Naive thymus-derived CD4-positive, alpha-beta T cell (primary cell): ENCODE results near the gene ARMC9. TPM values are rescaled to one million over a fixed set of nuclear protein-coding genes. Genes with fewer than 3 reads are reported as not detected.
A peak's percentile ranks its signal among the peaks of the same experiment; 100 is the strongest.

Experiments
- ATAC-seq: fragments of 150-1000 bp; cut with Tn5 transposase; 2 replicates; pipeline ENCODE4 v1.10.0; 2021; ENCODE audit warnings: mild to moderate bottlenecking, moderate library complexity
- CTCF ChIA-PET: fragments of 350-600 bp; sonication (Branson Sonifier 250); formaldehyde crosslinking; loops from one replicate; lab custom pipeline; 2021; ENCODE audit warnings: antibody characterized with exemption; lab: Charles Lee
- POLR2A ChIA-PET: fragments of 350-600 bp; sonication (Branson Sonifier 250); formaldehyde crosslinking; loops from one replicate; lab custom pipeline; 2021; ENCODE audit warnings: antibody characterized with exemption, inconsistent platforms; lab: Charles Lee
- DNase-seq, 9 donors: peaks; one replicate each; pipeline versions ENCODE4 v3.0.0 to v3.0.0-alpha.2; 2020 to 2022; ENCODE audit warnings: mixed read lengths in 1 of 9
- H3K27ac ChIP-seq: one replicate; pipeline ENCODE4 v1.7.0; 2013; ENCODE audit warnings: mild to moderate bottlenecking, low read depth, low read length, moderate library complexity
- H3K27me3 ChIP-seq, 2 donors: one replicate each; pipeline ENCODE4 v1.7.0; 2013; ENCODE audit warnings: low read length in 2 of 2, mild to moderate bottlenecking in 2 of 2, moderate library complexity in 2 of 2; ENCODE audit not compliant: control insufficient read depth in 2 of 2, insufficient read depth in 2 of 2
- H3K36me3 ChIP-seq, 3 experiments: 1 replicate in 2 of 3; 2 replicates in 1 of 3; pipeline ENCODE4 v1.7.0; 2013; ENCODE audit warnings: low read length in 3 of 3, mild to moderate bottlenecking in 3 of 3, moderate library complexity in 1 of 3; ENCODE audit not compliant: insufficient read depth in 3 of 3, control insufficient read depth in 2 of 3
- H3K4me1 ChIP-seq, 2 donors: one replicate each; pipeline ENCODE4 v1.7.0; 2013; ENCODE audit warnings: low read length in 2 of 2, mild to moderate bottlenecking in 2 of 2, moderate library complexity in 1 of 2; ENCODE audit not compliant: control insufficient read depth in 2 of 2, insufficient read depth in 2 of 2
- H3K4me3 ChIP-seq: 2 replicates; pipeline ENCODE4 v1.7.0; 2013; ENCODE audit warnings: mild to moderate bottlenecking, low read length
- H3K9me3 ChIP-seq, 3 experiments: 1 replicate in 2 of 3; 2 replicates in 1 of 3; pipeline ENCODE4 v1.7.0; 2013; ENCODE audit warnings: low read length in 3 of 3; ENCODE audit not compliant: control insufficient read depth in 2 of 3
- H3K27ac Mint-ChIP-seq, 9 donors: one replicate each; pipeline ENCODE4 v1.8.0; 2020 to 2022; ENCODE audit warnings: mixed read lengths in 9 of 9, mild to moderate bottlenecking in 8 of 9, moderate library complexity in 5 of 9, inconsistent platforms in 2 of 9
- H3K27me3 Mint-ChIP-seq, 5 donors: one replicate each; pipeline ENCODE4 v1.8.0; 2021 to 2022; ENCODE audit warnings: mixed read lengths in 5 of 5, mild to moderate bottlenecking in 1 of 5
- H3K36me3 Mint-ChIP-seq, 5 donors: one replicate each; pipeline ENCODE4 v1.8.0; 2020 to 2022; ENCODE audit warnings: mixed read lengths in 5 of 5, mild to moderate bottlenecking in 3 of 5, inconsistent platforms in 1 of 5
- H3K4me1 Mint-ChIP-seq, 7 donors: one replicate each; pipeline ENCODE4 v1.8.0; 2020 to 2022; ENCODE audit warnings: mixed read lengths in 7 of 7, mild to moderate bottlenecking in 3 of 7, inconsistent platforms in 1 of 7
- H3K4me3 Mint-ChIP-seq, 10 donors: one replicate each; pipeline ENCODE4 v1.8.0; 2020 to 2022; ENCODE audit warnings: mild to moderate bottlenecking in 10 of 10, mixed read lengths in 10 of 10, moderate library complexity in 6 of 10, inconsistent platforms in 2 of 10
- H3K9me3 Mint-ChIP-seq, 11 donors: one replicate each; pipeline ENCODE4 v1.8.0; 2020 to 2022; ENCODE audit warnings: mixed read lengths in 11 of 11, mild to moderate bottlenecking in 4 of 11, inconsistent platforms in 1 of 11, moderate library complexity in 1 of 11
- intact Hi-C, 2 donors: fragments of 100-400 bp; cut with micrococcal nuclease; formaldehyde crosslinking; loops; one replicate each; pipeline ENCODE4 v1.15.1; 2023
- polyA plus RNA-seq, 2 donors: library from polyadenylated mRNA; unstranded; fragments of 300-500 nt; fragmentation: Illumina TruSeq; gene quantifications; one replicate each; pipeline ENCODE4 v1.2.3, GENCODE V29; 2021
- total RNA-seq, 6 experiments: library from RNA in 5 of 6; stranded (reverse) in 5 of 6; gene quantifications; 1 replicate in 5 of 6; 2 replicates in 1 of 6; pipeline ENCODE4 v1.2.3 and lab custom pipeline; 2021 to 2026

The ARMC9 gene
- total and polyA plus RNA-seq, 7 experiments from 2014 or later, result 0.45 to 2.0 (median 0.85) TPM

DNA sequence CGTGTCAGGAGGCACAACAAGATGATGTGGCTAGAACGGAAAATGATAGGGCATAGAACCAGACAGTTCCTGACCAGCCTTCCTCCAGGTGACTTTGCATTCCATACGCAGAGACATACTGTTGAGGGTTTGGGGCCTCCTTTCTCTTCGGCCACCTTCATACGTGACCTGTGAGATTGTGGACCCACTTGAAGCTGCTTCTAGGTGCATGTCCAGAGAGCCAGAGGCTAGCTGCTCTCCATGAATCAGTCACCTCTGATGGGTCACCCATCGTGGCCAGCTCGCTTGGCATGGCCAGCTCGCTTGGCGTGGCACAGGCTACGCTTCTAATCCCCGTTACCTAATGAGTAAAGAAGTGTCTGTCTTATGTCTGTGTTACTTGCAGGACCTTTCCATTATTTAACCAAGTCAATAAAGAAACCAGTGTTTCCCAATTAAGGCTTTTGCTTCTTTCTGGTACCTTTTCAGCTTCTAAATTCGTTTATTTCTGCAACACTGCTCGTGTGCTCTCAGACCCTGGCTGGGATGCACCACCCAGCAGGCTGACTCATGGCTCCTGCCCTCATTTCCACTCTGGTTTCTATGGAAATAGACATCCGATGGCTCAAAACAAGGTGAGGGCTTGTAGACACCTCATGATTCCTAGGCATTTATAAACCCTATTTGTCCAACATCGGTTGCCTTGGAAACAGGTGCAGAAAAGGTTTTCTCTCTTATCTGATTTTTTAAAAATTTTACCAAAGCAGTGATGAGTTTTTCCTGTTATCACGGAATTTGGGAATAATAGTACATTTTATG is 110.4 kb downstream of the ARMC9 start:
- no peak overlapping the region for H3K4me3 Mint-ChIP-seq
- ChIA-PET POLR2A (no interaction called here), CTCF (no interaction called here)
- Histone ChIP-seq H3K9me3 (no peaks in the 10 kb centered on the region), H3K4me3 (no peak overlapping the region), H3K27ac (no peak overlapping the region), H3K4me1 (no peaks in the 10 kb centered on the region), H3K27me3 (peaks cover 0 to 3% of the 10 kb centered on the region in 2 donors), H3K36me3 (no peaks in the 10 kb centered on the region)
- no peaks in the 10 kb centered on the region for H3K4me1 Mint-ChIP-seq
- no peaks in the 10 kb centered on the region for H3K9me3 Mint-ChIP-seq
- no peaks in the 10 kb centered on the region for H3K36me3 Mint-ChIP-seq
- no peak for DNase-seq
- ATAC-seq, result no peak
- intact Hi-C loops, result no loop called here
- H3K27ac Mint-ChIP-seq, result no peak overlapping the region
- H3K27me3 Mint-ChIP-seq, result peaks cover 0 to 9% (median 0%) of the 10 kb centered on the region in 5 donors

GRCh38 chr2:231312066-231312465 is 113.6 kb downstream of the ARMC9 start:
- no peak overlapping the region for H3K27ac Mint-ChIP-seq
- Histone ChIP-seq H3K36me3 (no peaks in the 10 kb centered on the region), H3K27ac (no peak overlapping the region), H3K4me3 (no peak overlapping the region), H3K27me3 (peaks cover 0 to 3% of the 10 kb centered on the region in 2 donors), H3K9me3 (no peaks in the 10 kb centered on the region), H3K4me1 (no peaks in the 10 kb centered on the region)
- peaks cover 0 to 4% (median 0%) of the 10 kb centered on the region in 5 donors for H3K27me3 Mint-ChIP-seq
- ChIA-PET POLR2A (no interaction called here), CTCF (no interaction called here)
- H3K4me3 Mint-ChIP-seq, result no peak overlapping the region
- H3K4me1 Mint-ChIP-seq, result peaks cover 0 to 2% (median 0%) of the 10 kb centered on the region in 7 donors
- ATAC-seq (no peak), DNase-seq (no peak)
- intact Hi-C loops, result no loop called here
- H3K36me3 Mint-ChIP-seq, result peaks cover 0 to 10% (median 0%) of the 10 kb centered on the region in 5 donors
- H3K9me3 Mint-ChIP-seq, result peaks cover 0 to 15% (median 8%) of the 10 kb centered on the region in 11 donors

DNA sequence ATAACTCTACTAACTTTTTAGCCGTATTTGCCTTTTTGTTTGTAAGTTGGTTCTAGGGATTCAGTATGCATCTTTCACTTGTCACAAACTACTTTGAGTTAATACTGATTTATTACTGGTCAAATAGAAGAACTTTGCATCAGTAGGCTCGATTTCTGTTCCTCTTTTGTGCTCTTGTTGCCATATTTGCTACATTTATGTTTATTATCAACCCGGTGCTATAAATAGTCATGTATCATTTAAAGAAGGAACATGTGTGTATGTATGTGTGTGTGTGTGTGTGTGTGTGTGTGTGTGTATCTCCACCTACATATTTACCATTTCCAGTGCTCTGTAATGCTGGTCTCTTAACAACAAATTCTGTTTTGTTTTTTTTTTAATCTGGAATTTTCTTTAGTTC is 117.5 kb downstream of the ARMC9 start:
- Mint-ChIP-seq H3K9me3 (peaks cover 6 to 33% (median 17%) of the 10 kb centered on the region in 11 donors), H3K27ac (no peak overlapping the region), H3K4me1 (peaks cover 0 to 3% (median 0%) of the 10 kb centered on the region in 7 donors), H3K4me3 (no peak overlapping the region), H3K27me3 (peaks cover 0 to 13% (median 6%) of the 10 kb centered on the region in 5 donors), H3K36me3 (peaks cover 0 to 22% (median 13%) of the 10 kb centered on the region in 5 donors)
- Histone ChIP-seq H3K9me3 (no peaks in the 10 kb centered on the region), H3K4me1 (no peaks in the 10 kb centered on the region), H3K36me3 (no peaks in the 10 kb centered on the region), H3K4me3 (no peak overlapping the region), H3K27me3 (no peaks in the 10 kb centered on the region), H3K27ac (no peak overlapping the region)
- no peak for DNase-seq
- peak; percentile 54 for ATAC-seq
- intact Hi-C loops, result no loop called here
- CTCF ChIA-PET, result no interaction called here
- POLR2A ChIA-PET, result no interaction called here

- no peaks in the 10 kb centered on the region for H3K9me3 ChIP-seq
- H3K36me3 ChIP-seq, result no peaks in the 10 kb centered on the region
- Mint-ChIP-seq H3K27me3 (peaks cover 9 to 26% (median 19%) of the 10 kb centered on the region in 5 donors), H3K36me3 (peaks cover 0 to 22% (median 13%) of the 10 kb centered on the region in 5 donors), H3K4me1 (peaks cover 0 to 8% (median 5%) of the 10 kb centered on the region in 7 donors), H3K27ac (no peak overlapping the region), H3K9me3 (peaks cover 6 to 33% (median 17%) of the 10 kb centered on the region in 11 donors), H3K4me3 (no peak overlapping the region)
- no peaks in the 10 kb centered on the region for H3K27me3 ChIP-seq
- no peak for DNase-seq
- ChIA-PET CTCF (no interaction called here), POLR2A (no interaction called here)
- ATAC-seq, result no peak
- no peak overlapping the region for H3K27ac ChIP-seq
- intact Hi-C loops, result no loop called here
- no peaks in the 10 kb centered on the region for H3K4me1 ChIP-seq
- no peak overlapping the region for H3K4me3 ChIP-seq
Observed at GRCh38 chr2:231317579-231317978, 119.1 kb downstream of the ARMC9 start.

- DNase-seq (no peak), ATAC-seq (no peak)
- peak overlapping the region in 1 of 9 donors; percentile 7 for H3K27ac Mint-ChIP-seq
- H3K36me3 Mint-ChIP-seq, result peaks cover 0 to 22% (median 13%) of the 10 kb centered on the region in 5 donors
- no peaks in the 10 kb centered on the region for H3K27me3 ChIP-seq
- no peak overlapping the region for H3K27ac ChIP-seq
- intact Hi-C loops, result no loop called here
- H3K4me3 ChIP-seq, result no peak overlapping the region
- H3K4me1 ChIP-seq, result no peaks in the 10 kb centered on the region
- ChIA-PET CTCF (no interaction called here), POLR2A (no interaction called here)
- no peaks in the 10 kb centered on the region for H3K36me3 ChIP-seq
- H3K9me3 ChIP-seq, result no peaks in the 10 kb centered on the region
- H3K27me3 Mint-ChIP-seq, result peaks cover 9 to 31% (median 23%) of the 10 kb centered on the region in 5 donors
- H3K4me3 Mint-ChIP-seq, result no peak overlapping the region
- H3K4me1 Mint-ChIP-seq, result peaks cover 0 to 10% (median 5%) of the 10 kb centered on the region in 7 donors
- H3K9me3 Mint-ChIP-seq, result peaks cover 6 to 33% (median 17%) of the 10 kb centered on the region in 11 donors
Observed at GRCh38 chr2:231318436-231318835, 120.0 kb downstream of the ARMC9 start.

DNA sequence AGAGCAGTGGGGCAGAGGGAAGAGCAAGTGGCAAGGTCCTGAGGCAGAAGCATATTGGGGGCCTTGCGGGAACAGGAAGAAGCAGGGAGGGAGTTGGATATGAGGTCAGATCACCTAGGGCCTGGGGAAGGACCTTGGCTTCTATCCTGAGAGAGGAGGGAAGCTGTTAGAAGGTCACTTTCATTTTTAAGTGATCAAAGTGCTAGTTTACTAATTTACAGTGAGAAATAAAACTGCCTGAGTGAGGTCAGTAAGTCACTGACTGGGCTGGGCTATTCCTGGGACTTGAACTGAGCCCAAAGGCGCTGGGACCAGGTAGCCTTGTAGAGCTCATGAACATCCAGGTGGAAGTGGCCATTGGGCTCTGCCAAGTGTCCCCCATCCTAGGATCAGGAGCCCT is 120.5 kb downstream of the ARMC9 start:
- Histone ChIP-seq H3K27ac (no peak overlapping the region), H3K4me1 (no peaks in the 10 kb centered on the region), H3K36me3 (no peaks in the 10 kb centered on the region), H3K9me3 (no peaks in the 10 kb centered on the region), H3K4me3 (no peak overlapping the region), H3K27me3 (no peaks in the 10 kb centered on the region)
- peaks cover 0 to 22% (median 13%) of the 10 kb centered on the region in 5 donors for H3K36me3 Mint-ChIP-seq
- peaks cover 9 to 31% (median 23%) of the 10 kb centered on the region in 5 donors for H3K27me3 Mint-ChIP-seq
- DNase-seq (no peak), ATAC-seq (no peak)
- no peak overlapping the region for H3K27ac Mint-ChIP-seq
- peaks cover 0 to 10% (median 5%) of the 10 kb centered on the region in 7 donors for H3K4me1 Mint-ChIP-seq
- POLR2A ChIA-PET, result no interaction called here
- intact Hi-C loops, result no loop called here
- H3K9me3 Mint-ChIP-seq, result peaks cover 6 to 33% (median 17%) of the 10 kb centered on the region in 11 donors
- no peak overlapping the region for H3K4me3 Mint-ChIP-seq
- CTCF ChIA-PET, result no interaction called here
